ENCODE data around the gene NPAS3. TPM values are rescaled to one million over a fixed set of nuclear protein-coding genes. Genes with fewer than 3 reads are reported as not detected.

The NPAS3 gene
- total RNA-seq, 1 donor from 2014 or later, result 5.2 TPM

DNA sequence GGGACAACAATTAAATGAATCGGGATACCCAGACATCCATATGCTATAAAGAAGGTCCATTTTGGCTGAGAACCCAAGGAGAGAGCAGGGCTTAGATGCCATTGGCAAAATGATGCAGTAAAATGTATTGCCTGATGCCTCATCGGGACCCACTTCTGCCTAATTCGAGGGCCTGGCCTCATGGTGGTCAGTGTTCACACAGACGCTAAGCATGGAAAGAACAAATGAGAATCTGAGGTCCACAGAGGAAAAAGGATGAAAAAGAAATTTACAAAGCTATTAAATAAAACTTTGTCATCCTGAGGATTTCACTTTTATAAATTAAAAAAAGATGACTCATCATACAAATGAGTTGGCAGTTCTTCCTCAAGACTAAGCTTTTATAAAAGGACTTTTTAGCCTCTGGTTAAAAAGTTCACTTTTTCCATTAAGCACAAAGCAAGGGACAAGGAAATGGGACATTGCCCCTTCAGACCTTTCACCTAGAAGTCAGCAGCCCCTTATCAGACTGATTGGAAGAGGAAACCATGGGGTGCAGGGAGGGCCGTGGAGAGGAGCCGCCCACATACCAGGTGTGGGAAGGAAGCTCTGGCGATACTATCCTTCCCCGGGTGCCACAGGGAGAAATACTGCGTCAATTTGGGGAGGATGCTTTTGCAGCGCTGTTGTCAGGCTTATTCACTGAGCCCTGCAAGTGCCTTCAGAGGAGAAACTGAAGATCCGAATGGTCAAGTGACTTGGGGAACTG lies 836.2 kb downstream of the NPAS3 start:
- DNase-seq (ENCODE audit: low spot score in 2 of 2, unreplicated experiment in 2 of 2), result no peak
- H3K27ac Mint-ChIP-seq, result no peak overlapping the region
- no peaks in the 10 kb centered on the region for H3K9me3 Mint-ChIP-seq
- peaks cover 23% of the 10 kb centered on the region for H3K4me1 Mint-ChIP-seq
- no peaks in the 10 kb centered on the region for H3K36me3 Mint-ChIP-seq
- H3K27me3 Mint-ChIP-seq (ENCODE audit: low read depth), result no peaks in the 10 kb centered on the region
- no peak overlapping the region for H3K4me3 Mint-ChIP-seq
- TF ChIP-seq, protein P1, sequence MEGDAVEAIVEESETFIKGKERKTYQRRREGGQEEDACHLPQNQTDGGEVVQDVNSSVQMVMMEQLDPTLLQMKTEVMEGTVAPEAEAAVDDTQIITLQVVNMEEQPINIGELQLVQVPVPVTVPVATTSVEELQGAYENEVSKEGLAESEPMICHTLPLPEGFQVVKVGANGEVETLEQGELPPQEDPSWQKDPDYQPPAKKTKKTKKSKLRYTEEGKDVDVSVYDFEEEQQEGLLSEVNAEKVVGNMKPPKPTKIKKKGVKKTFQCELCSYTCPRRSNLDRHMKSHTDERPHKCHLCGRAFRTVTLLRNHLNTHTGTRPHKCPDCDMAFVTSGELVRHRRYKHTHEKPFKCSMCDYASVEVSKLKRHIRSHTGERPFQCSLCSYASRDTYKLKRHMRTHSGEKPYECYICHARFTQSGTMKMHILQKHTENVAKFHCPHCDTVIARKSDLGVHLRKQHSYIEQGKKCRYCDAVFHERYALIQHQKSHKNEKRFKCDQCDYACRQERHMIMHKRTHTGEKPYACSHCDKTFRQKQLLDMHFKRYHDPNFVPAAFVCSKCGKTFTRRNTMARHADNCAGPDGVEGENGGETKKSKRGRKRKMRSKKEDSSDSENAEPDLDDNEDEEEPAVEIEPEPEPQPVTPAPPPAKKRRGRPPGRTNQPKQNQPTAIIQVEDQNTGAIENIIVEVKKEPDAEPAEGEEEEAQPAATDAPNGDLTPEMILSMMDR (IDR thresholded peaks at IDR 0.05; ENCODE audit: unreplicated experiment), result no peak

DNA sequence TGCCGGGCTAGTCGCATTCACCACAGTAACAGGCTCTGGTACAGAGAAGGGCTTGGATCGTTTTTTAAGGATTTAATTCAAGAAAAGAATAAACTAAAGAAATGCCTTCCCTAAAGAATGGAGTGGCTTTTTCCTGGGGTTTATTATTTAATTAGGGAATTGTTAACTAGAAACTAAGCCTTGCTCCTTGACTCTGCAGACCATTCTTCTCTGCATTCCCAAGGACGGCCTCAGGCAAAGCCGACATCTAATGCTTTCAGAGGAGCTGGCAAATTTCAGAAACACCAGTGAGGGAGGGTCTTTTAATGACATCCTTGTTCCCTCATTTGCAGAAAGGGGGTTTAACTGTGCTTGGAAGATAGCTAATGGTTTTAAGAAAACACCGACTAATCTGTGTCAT lies 838.2 kb downstream of the NPAS3 start:
- H3K36me3 Mint-ChIP-seq, result no peaks in the 10 kb centered on the region
- DNase-seq (ENCODE audit: low spot score in 2 of 2, unreplicated experiment in 2 of 2), result no peak
- TF ChIP-seq, protein P1 (IDR thresholded peaks at IDR 0.05; ENCODE audit: unreplicated experiment), result no peak
- no peaks in the 10 kb centered on the region for H3K27me3 Mint-ChIP-seq (ENCODE audit: low read depth)
- no peaks in the 10 kb centered on the region for H3K9me3 Mint-ChIP-seq
- H3K4me3 Mint-ChIP-seq, result no peak overlapping the region
- no peak overlapping the region for H3K27ac Mint-ChIP-seq
- H3K4me1 Mint-ChIP-seq, result peaks cover 34% of the 10 kb centered on the region

DNA sequence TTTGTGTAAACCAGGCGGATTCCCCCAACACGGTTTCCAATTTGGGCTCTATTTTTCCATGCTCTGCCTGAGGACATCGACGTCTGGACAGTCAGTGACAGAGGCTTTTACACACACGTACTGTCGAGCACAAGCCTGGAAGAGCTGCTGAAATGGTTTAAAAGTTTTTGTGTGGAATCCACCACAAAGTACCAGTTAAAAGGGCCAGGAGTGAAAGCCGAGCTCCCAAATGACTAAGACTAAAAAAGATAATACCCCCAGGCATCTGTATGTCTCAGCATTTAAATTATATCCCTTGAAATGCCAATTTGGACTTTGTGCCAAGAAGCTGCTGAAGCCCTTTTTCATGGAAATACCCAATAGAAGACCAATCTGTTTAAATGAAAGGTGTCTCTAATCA lies 839.0 kb downstream of the NPAS3 start:
- H3K4me1 Mint-ChIP-seq, result peaks cover 34% of the 10 kb centered on the region
- no peak for DNase-seq (ENCODE audit: low spot score in 2 of 2, unreplicated experiment in 2 of 2)

DNA sequence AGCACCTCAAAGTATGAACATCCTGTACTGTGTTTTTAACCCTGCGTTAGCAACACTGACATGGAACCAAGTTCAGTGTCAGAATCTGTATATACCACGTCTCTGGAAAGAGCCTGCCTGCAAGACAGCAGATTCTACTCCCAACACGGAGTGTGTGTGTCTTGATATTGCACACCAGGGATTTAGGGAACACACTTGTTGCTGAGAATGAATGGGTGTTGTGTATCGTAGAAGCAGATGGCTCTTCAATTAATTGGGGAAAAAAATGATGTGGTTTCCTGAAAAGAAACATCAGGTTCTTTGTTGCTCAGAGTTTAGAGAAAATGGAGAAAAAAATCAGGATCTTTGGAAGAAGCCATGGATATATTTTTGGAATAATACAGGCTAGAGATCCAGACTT lies 841.4 kb downstream of the NPAS3 start:
- DNase-seq (ENCODE audit: low spot score in 2 of 2, unreplicated experiment in 2 of 2), result no peak
- Mint-ChIP-seq H3K9me3 (no peaks in the 10 kb centered on the region), H3K4me3 (no peak overlapping the region), H3K4me1 (peaks cover 40% of the 10 kb centered on the region), H3K27ac (no peak overlapping the region), H3K36me3 (no peaks in the 10 kb centered on the region), H3K27me3 (ENCODE audit: low read depth) (peaks cover 4% of the 10 kb centered on the region)
- TF ChIP-seq, protein P1 (IDR thresholded peaks at IDR 0.05; ENCODE audit: unreplicated experiment), result no peak

More for the DNA sequence above, 839.0 kb downstream of the NPAS3 start:
- Mint-ChIP-seq H3K9me3 (no peaks in the 10 kb centered on the region), H3K36me3 (no peaks in the 10 kb centered on the region), H3K27me3 (ENCODE audit: low read depth) (no peaks in the 10 kb centered on the region), H3K27ac (peak overlapping the region; percentile 51), H3K4me3 (no peak overlapping the region)
- TF ChIP-seq, protein P1 (IDR thresholded peaks at IDR 0.05; ENCODE audit: unreplicated experiment), result no peak

DNA sequence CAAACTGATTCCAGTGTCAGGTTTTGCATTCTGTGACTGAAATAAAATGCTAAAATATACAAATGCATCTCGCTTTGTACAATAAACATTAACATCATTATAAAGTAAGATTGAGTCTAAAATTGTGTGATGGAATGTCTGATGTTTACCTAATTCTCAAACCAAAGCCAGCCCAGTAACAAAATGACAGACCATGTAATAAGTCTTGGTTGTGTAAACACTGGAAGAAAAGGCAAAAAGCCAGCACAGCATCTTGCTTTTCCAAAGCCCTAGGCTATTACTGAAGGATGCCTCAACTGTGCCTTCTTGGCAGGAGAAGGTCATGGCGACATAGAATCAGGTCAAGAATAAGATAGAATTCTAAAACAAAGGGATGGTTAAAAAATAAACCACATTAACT lies 842.6 kb downstream of the NPAS3 start:
- Mint-ChIP-seq H3K4me3 (no peak overlapping the region), H3K36me3 (no peaks in the 10 kb centered on the region), H3K4me1 (peaks cover 37% of the 10 kb centered on the region), H3K27ac (no peak overlapping the region), H3K9me3 (no peaks in the 10 kb centered on the region), H3K27me3 (ENCODE audit: low read depth) (peaks cover 11% of the 10 kb centered on the region)
- no peak for DNase-seq (ENCODE audit: low spot score in 2 of 2, unreplicated experiment in 2 of 2)
- TF ChIP-seq, protein P1 (IDR thresholded peaks at IDR 0.05; ENCODE audit: unreplicated experiment), result no peak

Data from mesothelial cell of epicardium (in vitro differentiated cells).